ENCODE measurements around the gene A4GALT. TPM values are rescaled to one million over a fixed set of nuclear protein-coding genes. Genes with fewer than 3 reads are reported as not detected.

Gene A4GALT
- total RNA-seq, 1 experiment from 2014 or later: 6.9 TPM

GRCh38 chr22:42719133-42719532 lies 1.5 kb downstream of the A4GALT start:
- no peak for TF ChIP-seq CTCF (IDR thresholded peaks at IDR 0.05)
- no peak for TF ChIP-seq TCF7L2 (IDR thresholded peaks at IDR 0.05; ENCODE audit: low read depth, low read length)
- TF ChIP-seq POLR2AphosphoS5 (IDR thresholded peaks at IDR 0.05; ENCODE audit: low read depth, low read length): no peak
- no peak for TF ChIP-seq SIN3A (IDR thresholded peaks at IDR 0.05; ENCODE audit: borderline replicate concordance, insufficient read depth, low read depth, low read length)
- no peak for TF ChIP-seq REST (IDR thresholded peaks at IDR 0.05; ENCODE audit: insufficient read depth in 1 of 2, low read depth in 2 of 2, low read length in 1 of 2)
- intact Hi-C loops (cut with micrococcal nuclease; ENCODE audit: unreplicated experiment) (no loop called here), in situ Hi-C loops (cut with HindIII; ENCODE audit: low pct_unique_long_range_greater_than_20kb, low sequenced_read_pairs) (no loop called here)
- H3K36me3 ChIP-seq (ENCODE audit: control insufficient read depth, insufficient read depth, low read length): no peaks in the 10 kb centered on the region; the same call in 1 of the 2 replicates
- ChIA-PET POLR2A (no interaction called here), CTCF (no interaction called here)
- ATAC-seq (no peak), DNase-seq (ENCODE audit: low read depth, low spot score) (no peak)
- no peak overlapping the region for H3K27ac ChIP-seq (ENCODE audit: low read length)
- H3K4me3 ChIP-seq (ENCODE audit: low read depth in 2 of 2, low read length in 2 of 2): no peak overlapping the region
- no peaks in the 10 kb centered on the region for H3K27me3 ChIP-seq (ENCODE audit: control insufficient read depth, insufficient read depth, low read length)
- peaks cover 2% of the 10 kb centered on the region; the same call in 1 of the 2 replicates for H3K4me1 ChIP-seq (ENCODE audit: control insufficient read depth, insufficient read depth, low read length)
- BruUV-seq (replicated peaks): no TSS peak
- H3K9me3 ChIP-seq (ENCODE audit: control insufficient read depth, insufficient read depth, low read depth, low read length): no peaks in the 10 kb centered on the region

GRCh38 chr22:42717197-42717928 lies 3.3 kb downstream of the A4GALT start:
- DNase-seq (ENCODE audit: low read depth, low spot score) (no peak), ATAC-seq (no peak)
- H3K27ac ChIP-seq (ENCODE audit: low read length): no peak overlapping the region
- in situ Hi-C loops (cut with HindIII; ENCODE audit: low pct_unique_long_range_greater_than_20kb, low sequenced_read_pairs): no loop called here
- H3K9me3 ChIP-seq (ENCODE audit: control insufficient read depth, insufficient read depth, low read depth, low read length): no peaks in the 10 kb centered on the region
- intact Hi-C loops (cut with micrococcal nuclease; ENCODE audit: unreplicated experiment): no loop called here
- H3K27me3 ChIP-seq (ENCODE audit: control insufficient read depth, insufficient read depth, low read length): no peaks in the 10 kb centered on the region
- no peak overlapping the region for H3K4me3 ChIP-seq (ENCODE audit: low read depth in 2 of 2, low read length in 2 of 2)
- no peak for TF ChIP-seq REST (IDR thresholded peaks at IDR 0.05; ENCODE audit: insufficient read depth in 1 of 2, low read depth in 2 of 2, low read length in 1 of 2)
- TF ChIP-seq TCF7L2 (IDR thresholded peaks at IDR 0.05; ENCODE audit: low read depth, low read length): no peak
- no peak for TF ChIP-seq CTCF (IDR thresholded peaks at IDR 0.05)
- no peak for TF ChIP-seq POLR2AphosphoS5 (IDR thresholded peaks at IDR 0.05; ENCODE audit: low read depth, low read length)
- no peak for TF ChIP-seq SIN3A (IDR thresholded peaks at IDR 0.05; ENCODE audit: borderline replicate concordance, insufficient read depth, low read depth, low read length)
- no peaks in the 10 kb centered on the region; the same call in 1 of the 2 replicates for H3K36me3 ChIP-seq (ENCODE audit: control insufficient read depth, insufficient read depth, low read length)
- ChIA-PET CTCF (interaction anchor here (0.6 kb wide), 1 partner anchor 61 kb away, joined by 4 read pairs; no protein-coding TSS in a partner anchor), POLR2A (interaction anchor here (0.6 kb wide), 1 partner anchor 241 kb away, joined by 3 read pairs; no protein-coding TSS in a partner anchor)
- peaks cover 2% of the 10 kb centered on the region; the same call in 1 of the 2 replicates for H3K4me1 ChIP-seq (ENCODE audit: control insufficient read depth, insufficient read depth, low read length)
- BruUV-seq (replicated peaks): no TSS peak
